ENCODE measurements around the gene TMEM95. TPM values are rescaled to one million over a fixed set of nuclear protein-coding genes. Genes with fewer than 3 reads are reported as not detected.
A peak's percentile ranks its signal among the peaks of the same experiment; 100 is the strongest.

The TMEM95 gene
- total and polyA plus RNA-seq, 2 donors (not counting 1 experiment from before 2014, with no cell fraction given) = 0.25 TPM; not detected in 1

DNA sequence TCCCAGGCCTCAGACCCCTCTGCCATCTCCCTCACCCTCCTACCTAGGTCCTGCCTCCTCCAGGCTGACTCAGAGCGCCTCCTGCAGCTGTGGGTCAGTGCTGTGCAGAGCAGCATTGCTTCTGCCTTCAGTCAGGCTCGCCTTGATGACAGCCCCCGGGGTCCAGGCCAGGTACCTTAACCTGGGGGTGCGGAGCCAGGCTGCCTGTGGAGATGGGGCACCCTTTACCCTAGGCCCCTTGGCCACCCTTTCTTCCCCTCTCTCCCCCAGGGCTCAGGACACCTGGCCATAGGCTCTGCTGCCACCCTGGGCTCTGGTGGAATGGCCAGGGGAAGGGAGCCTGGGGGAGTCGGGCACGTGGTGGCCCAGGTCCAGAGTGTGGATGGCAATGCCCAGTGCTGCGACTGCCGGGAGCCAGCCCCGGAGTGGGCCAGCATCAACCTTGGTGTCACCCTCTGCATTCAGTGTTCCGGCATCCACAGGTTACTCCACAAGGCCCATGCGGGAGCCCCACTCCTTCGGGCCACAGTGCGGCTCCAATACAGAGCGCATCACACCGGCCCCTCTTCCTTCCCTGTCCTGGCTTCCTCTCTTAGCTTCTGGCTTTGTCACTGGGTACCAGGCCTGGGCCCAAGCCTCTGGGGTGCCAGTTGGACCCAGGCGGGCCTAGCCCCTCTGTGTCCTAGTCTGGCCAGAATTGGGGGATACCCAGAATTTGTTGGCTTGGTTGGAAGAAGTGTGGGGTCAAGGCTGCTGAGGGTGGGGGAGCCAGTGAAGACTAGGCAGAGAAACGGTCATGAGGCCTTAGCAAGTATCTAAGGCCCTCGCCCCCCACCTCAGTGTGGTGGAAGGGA is 8.0 kb upstream of the TMEM95 start:
- ChIA-PET POLR2A (interaction anchor here (0.7 to 1.7 kb wide), 3 partner anchors 10 to 66 kb away, joined by 3 to 5 read pairs (median 4); partner anchors contain the start of genes ACAP1 and SLC2A4), CTCF (interaction anchor here (1.0 to 5.8 kb wide), 8 partner anchors 9 to 301 kb away, joined by 3 to 53 read pairs (median 20); partner anchors contain the start of genes ACAP1, SLC2A4 and TMEM95)
- H2AFZ ChIP-seq (ENCODE audit: insufficient read depth, low read depth, low read length, poor library complexity, severe bottlenecking) = no peak overlapping the region
- Mint-ChIP-seq H3K27me3 (no peaks in the 10 kb centered on the region), H3K4me3 (no peak overlapping the region), H3K27ac (peak overlapping the region; percentile 11), H3K4me1 (peaks cover 14% of the 10 kb centered on the region), H3K9me3 (ENCODE audit: insufficient read depth) (no peaks in the 10 kb centered on the region)
- no peak overlapping the region for H3K4me2 ChIP-seq (replicated peaks; ENCODE audit: low read depth, low read length, poor library complexity, severe bottlenecking)
- H3K9me3 ChIP-seq (ENCODE audit: control extremely low read depth in 1 of 3, control insufficient read depth in 2 of 3, insufficient read depth in 1 of 3, low read length in 2 of 3) = no peaks in the 10 kb centered on the region
- H3K36me3 ChIP-seq (replicated peaks in 1 of 2; ENCODE audit: control extremely low read depth in 1 of 2, control insufficient read depth in 1 of 2, extremely low read depth in 1 of 2, insufficient read depth in 2 of 2, low read length in 1 of 2) = peaks cover 8 to 66% of the 10 kb centered on the region in 2 experiments
- H3K9ac ChIP-seq (ENCODE audit: low read length) = no peak overlapping the region
- H4K20me1 ChIP-seq (ENCODE audit: control insufficient read depth, insufficient read depth, low read length, poor library complexity, severe bottlenecking) = peaks cover 39% of the 10 kb centered on the region
- TF ChIP-seq EZH2 (IDR thresholded peaks at IDR 0.05; ENCODE audit: borderline replicate concordance, insufficient read depth, low read depth, low read length, poor library complexity, severe bottlenecking) = no peak
- TF ChIP-seq, protein P1, sequence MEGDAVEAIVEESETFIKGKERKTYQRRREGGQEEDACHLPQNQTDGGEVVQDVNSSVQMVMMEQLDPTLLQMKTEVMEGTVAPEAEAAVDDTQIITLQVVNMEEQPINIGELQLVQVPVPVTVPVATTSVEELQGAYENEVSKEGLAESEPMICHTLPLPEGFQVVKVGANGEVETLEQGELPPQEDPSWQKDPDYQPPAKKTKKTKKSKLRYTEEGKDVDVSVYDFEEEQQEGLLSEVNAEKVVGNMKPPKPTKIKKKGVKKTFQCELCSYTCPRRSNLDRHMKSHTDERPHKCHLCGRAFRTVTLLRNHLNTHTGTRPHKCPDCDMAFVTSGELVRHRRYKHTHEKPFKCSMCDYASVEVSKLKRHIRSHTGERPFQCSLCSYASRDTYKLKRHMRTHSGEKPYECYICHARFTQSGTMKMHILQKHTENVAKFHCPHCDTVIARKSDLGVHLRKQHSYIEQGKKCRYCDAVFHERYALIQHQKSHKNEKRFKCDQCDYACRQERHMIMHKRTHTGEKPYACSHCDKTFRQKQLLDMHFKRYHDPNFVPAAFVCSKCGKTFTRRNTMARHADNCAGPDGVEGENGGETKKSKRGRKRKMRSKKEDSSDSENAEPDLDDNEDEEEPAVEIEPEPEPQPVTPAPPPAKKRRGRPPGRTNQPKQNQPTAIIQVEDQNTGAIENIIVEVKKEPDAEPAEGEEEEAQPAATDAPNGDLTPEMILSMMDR (IDR thresholded peaks at IDR 0.05) = no peak
- H3K27ac ChIP-seq (ENCODE audit: low read length in 2 of 2) = no peak overlapping the region
- peaks cover 18% of the 10 kb centered on the region for H3K79me2 ChIP-seq (ENCODE audit: control insufficient read depth, insufficient read depth, low read length)
- no peak for ATAC-seq (ENCODE audit: low read depth)
- no peak overlapping the region for H3K4me3 ChIP-seq (ENCODE audit: control extremely low read depth in 1 of 5, extremely low read depth in 1 of 5, insufficient read depth in 1 of 5, low read depth in 2 of 5, low read length in 4 of 5)
- H3K27me3 ChIP-seq (replicated peaks in 1 of 4; ENCODE audit: control extremely low read depth in 1 of 4, control insufficient read depth in 3 of 4, insufficient read depth in 4 of 4, low read length in 3 of 4) = no peaks in the 10 kb centered on the region
- H3K4me1 ChIP-seq (ENCODE audit: control insufficient read depth in 2 of 2, insufficient read depth in 2 of 2, low read length in 2 of 2) = peaks cover 5 to 11% of the 10 kb centered on the region in 2 donors
- peak; percentile 9 for DNase-seq
- intact Hi-C loops (cut with micrococcal nuclease) = loop anchor here (1.0 kb wide), 1 partner anchor 67 kb away; no protein-coding TSS in a partner anchor
- WGBS (ENCODE audit: insufficient coverage) = 97% methylated on average over 16 of the region's 18 CpGs

Data from B cell (primary cell).